Lung (tissue), 12 donors: ENCODE results near the gene ADGRG6. TPM values are rescaled to one million over a fixed set of nuclear protein-coding genes. Genes with fewer than 3 reads are reported as not detected.

Source experiments
- ATAC-seq: fragments of 200-7000 bp; cut with Tn5 transposase; one replicate; pipeline ENCODE4 v1.9.1; 2020; ENCODE audit warnings: moderate number of reproducible peaks; ENCODE audit not compliant: insufficient read depth, low FRiP score
- DNase-seq, 3 donors: peaks; one replicate each; pipeline ENCODE4 v3.0.0-alpha.2; 2013 to 2017
- H3K27ac ChIP-seq, 2 donors: one replicate each; pipeline ENCODE4 v1.5.1; 2013; ENCODE audit warnings: mild to moderate bottlenecking in 2 of 2, moderate library complexity in 2 of 2, control low read depth in 1 of 2, inconsistent platforms in 1 of 2, low read depth in 1 of 2, low read length in 1 of 2
- H3K27me3 ChIP-seq, 3 donors: one replicate each; pipeline ENCODE4 v1.5.1; 2013; ENCODE audit warnings: low read length in 2 of 3; ENCODE audit not compliant: control insufficient read depth in 3 of 3, insufficient read depth in 3 of 3
- H3K36me3 ChIP-seq, 4 donors: one replicate each; pipeline ENCODE4 v1.5.1; 2013; ENCODE audit warnings: low read length in 4 of 4, mild to moderate bottlenecking in 1 of 4, moderate library complexity in 1 of 4; ENCODE audit not compliant: control insufficient read depth in 4 of 4, insufficient read depth in 4 of 4
- H3K4me1 ChIP-seq, 5 donors: one replicate each; pipeline ENCODE4 v1.5.1; 2013; ENCODE audit warnings: low read length in 5 of 5, mild to moderate bottlenecking in 2 of 5, moderate library complexity in 1 of 5; ENCODE audit not compliant: control insufficient read depth in 5 of 5, insufficient read depth in 5 of 5
- H3K4me3 ChIP-seq: one replicate; pipeline ENCODE4 v1.5.1; 2013; ENCODE audit warnings: mild to moderate bottlenecking, control low read depth, moderate library complexity
- H3K9ac ChIP-seq, 2 donors: one replicate each; pipeline ENCODE4 v1.5.1; 2013; ENCODE audit warnings: low read length in 2 of 2, control low read depth in 1 of 2; ENCODE audit not compliant: insufficient read depth in 1 of 2
- H3K9me3 ChIP-seq, 4 donors: one replicate each; pipeline ENCODE4 v1.5.1; 2013; ENCODE audit warnings: low read length in 3 of 4, mild to moderate bottlenecking in 1 of 4, moderate library complexity in 1 of 4; ENCODE audit not compliant: control insufficient read depth in 4 of 4, insufficient read depth in 3 of 4
- CTCF ChIP-seq: IDR thresholded peaks from 2 replicates; pipeline ENCODE4 v1.5.1; 2012; ENCODE audit warnings: mild to moderate bottlenecking; ENCODE audit errors: control extremely low read depth, extremely low read depth
- WGBS, 2 donors: extraction: QIAGEN DNeasy Blood & Tissue Kit; methylation state at CpG; one replicate each; pipeline ENCODE4 v1.1.7; 2013; 5-methylcytosine and 5-hydroxymethylcytosine counted together
- polyA plus RNA-seq, 2 donors: library from polyadenylated mRNA; stranded (reverse); fragments of 200-250 nt; gene quantifications; one replicate each; pipeline ENCODE4 v1.2.1, GENCODE V29; 2013
- total RNA-seq, 2 donors: library from RNA; depleted of rRNA in 1 of 2; stranded (reverse); fragments of >200 nt in 1 of 2; gene quantifications; one replicate each; pipeline ENCODE4 v1.2.1, GENCODE V29; 2014 to 2021
- donor health status: control.
- donor health status: control.
- donor health status: Bipolar disorder and iron deficiency.
- donor health status: healthy.
- donor health status: DM: yes; HTN: yes; CAD: no.

The ADGRG6 gene
- total and polyA plus RNA-seq, 4 donors, result 6.4 to 177 (median 12.9) TPM

- H3K27me3 ChIP-seq, result no peaks in the 10 kb centered on the region
- WGBS, 2 donors, result 92 to 93% methylated on average over 3 of the region's 3 CpGs
- H3K9me3 ChIP-seq, result no peaks in the 10 kb centered on the region
- peaks cover 0 to 3% (median 0%) of the 10 kb centered on the region in 4 donors for H3K36me3 ChIP-seq
- no peak overlapping the region for H3K27ac ChIP-seq
- ATAC-seq, result no peak
- H3K9ac ChIP-seq, result no peak overlapping the region
- no peak for TF ChIP-seq CTCF
- DNase-seq, result no peak
- no peak overlapping the region for H3K4me3 ChIP-seq
- H3K4me1 ChIP-seq, result peaks cover 0 to 19% (median 5%) of the 10 kb centered on the region in 5 donors
These were observed 1.5 kb upstream of the ADGRG6 start for GRCh38 chr6:142300302-142300701.

GRCh38 chr6:142300758-142301650 lies 803 bp upstream of the ADGRG6 start:
- H3K27ac ChIP-seq, result peak overlapping the region in 1 of 2 donors; percentile 54
- DNase-seq (peak; percentile 63 to 84 (median 83)), ATAC-seq (peak; percentile 29)
- H3K36me3 ChIP-seq, result peaks cover 0 to 3% (median 0%) of the 10 kb centered on the region in 4 donors
- WGBS, 2 donors, result 6 to 7% methylated on average over 31 of the region's 31 CpGs
- no peak for TF ChIP-seq CTCF
- no peaks in the 10 kb centered on the region for H3K9me3 ChIP-seq
- no peaks in the 10 kb centered on the region for H3K27me3 ChIP-seq
- peak overlapping the region; percentile 73 to 85 for H3K9ac ChIP-seq
- H3K4me1 ChIP-seq, result peaks cover 0 to 21% (median 5%) of the 10 kb centered on the region in 5 donors
- H3K4me3 ChIP-seq, result peak overlapping the region; percentile 58

- no peak for TF ChIP-seq CTCF
- DNase-seq (peak; percentile 61 to 87 (median 81)), ATAC-seq (no peak)
- 46 to 54% methylated on average over 18 of the region's 18 CpGs for WGBS, 2 donors
- Histone ChIP-seq H3K9me3 (no peaks in the 10 kb centered on the region), H3K4me3 (no peak overlapping the region), H3K36me3 (peaks cover 0 to 3% (median 0%) of the 10 kb centered on the region in 4 donors), H3K9ac (peak overlapping the region; percentile 73 to 85), H3K4me1 (peaks cover 0 to 37% (median 12%) of the 10 kb centered on the region in 5 donors), H3K27ac (no peak overlapping the region), H3K27me3 (no peaks in the 10 kb centered on the region)
These were observed 791 bp downstream of the ADGRG6 start for GRCh38 chr6:142302421-142303175.
